ENCODE results near the gene FNBP1L.

- TF ChIP-seq CTCF (IDR thresholded peaks at IDR 0.05): no peak
- no peak for TF ChIP-seq POLR2A (IDR thresholded peaks at IDR 0.05)
Measured at GRCh38 chr1:93581917-93582850, 134.3 kb downstream of the FNBP1L start.
